Erythroblast (primary cell): ENCODE data around the gene SNRPD2.

ENCODE experiments used
- GATA1 ChIP-seq: IDR thresholded peaks from 2 replicates; pipeline ENCODE4 v1.6.1; 2011; ENCODE audit warnings: low read depth, mild to moderate bottlenecking, control low read depth, low read length, moderate library complexity
- POLR2A ChIP-seq: IDR thresholded peaks from 2 replicates; pipeline ENCODE4 v1.6.1; 2011; ENCODE audit warnings: mild to moderate bottlenecking, low read length

GRCh38 chr19:45663800-45664199 lies 28.0 kb downstream of the SNRPD2 start:
- TF ChIP-seq POLR2A (no peak), GATA1 (no peak)
